HUES6 (cell line): ENCODE measurements around the gene ACOXL.

Experiments
- H3K27ac ChIP-seq: 2 replicates; pipeline ENCODE4 v1.7.0; 2013; ENCODE audit warnings: low read depth, mild to moderate bottlenecking, low read length, inconsistent platforms
- H3K27me3 ChIP-seq: 2 replicates; pipeline ENCODE4 v1.6.1; 2013; ENCODE audit warnings: low read length; ENCODE audit not compliant: control insufficient read depth, insufficient read depth
- H3K36me3 ChIP-seq: 2 replicates; pipeline ENCODE4 v1.6.1; 2013; ENCODE audit warnings: low read length; ENCODE audit not compliant: control insufficient read depth, insufficient read depth
- H3K4me1 ChIP-seq: 2 replicates; pipeline ENCODE4 v1.6.1; 2013; ENCODE audit warnings: low read length; ENCODE audit not compliant: control insufficient read depth, insufficient read depth
- H3K4me3 ChIP-seq: 2 replicates; pipeline ENCODE4 v1.5.1; 2013; ENCODE audit warnings: low read depth, low read length
- H3K9ac ChIP-seq: one replicate; pipeline ENCODE4 v1.6.1; 2013; ENCODE audit warnings: mild to moderate bottlenecking, low read length
- H3K9me3 ChIP-seq: 2 replicates; pipeline ENCODE4 v1.6.1; 2013; ENCODE audit warnings: low read depth, low read length; ENCODE audit not compliant: control insufficient read depth, insufficient read depth

ACOXL gene

GRCh38 chr2:110978148-110978547 lies 245.8 kb downstream of the ACOXL start:
- Histone ChIP-seq H3K27ac (no peak overlapping the region), H3K36me3 (no peaks in the 10 kb centered on the region), H3K4me3 (no peak overlapping the region), H3K4me1 (peaks cover 15% of the 10 kb centered on the region), H3K9ac (no peak overlapping the region), H3K9me3 (no peaks in the 10 kb centered on the region), H3K27me3 (no peaks in the 10 kb centered on the region)

GRCh38 chr2:110978756-110979470 lies 246.5 kb downstream of the ACOXL start:
- Histone ChIP-seq H3K36me3 (no peaks in the 10 kb centered on the region), H3K4me3 (no peak overlapping the region), H3K4me1 (peaks cover 15% of the 10 kb centered on the region), H3K9me3 (no peaks in the 10 kb centered on the region), H3K27ac (no peak overlapping the region), H3K27me3 (no peaks in the 10 kb centered on the region), H3K9ac (no peak overlapping the region)

DNA sequence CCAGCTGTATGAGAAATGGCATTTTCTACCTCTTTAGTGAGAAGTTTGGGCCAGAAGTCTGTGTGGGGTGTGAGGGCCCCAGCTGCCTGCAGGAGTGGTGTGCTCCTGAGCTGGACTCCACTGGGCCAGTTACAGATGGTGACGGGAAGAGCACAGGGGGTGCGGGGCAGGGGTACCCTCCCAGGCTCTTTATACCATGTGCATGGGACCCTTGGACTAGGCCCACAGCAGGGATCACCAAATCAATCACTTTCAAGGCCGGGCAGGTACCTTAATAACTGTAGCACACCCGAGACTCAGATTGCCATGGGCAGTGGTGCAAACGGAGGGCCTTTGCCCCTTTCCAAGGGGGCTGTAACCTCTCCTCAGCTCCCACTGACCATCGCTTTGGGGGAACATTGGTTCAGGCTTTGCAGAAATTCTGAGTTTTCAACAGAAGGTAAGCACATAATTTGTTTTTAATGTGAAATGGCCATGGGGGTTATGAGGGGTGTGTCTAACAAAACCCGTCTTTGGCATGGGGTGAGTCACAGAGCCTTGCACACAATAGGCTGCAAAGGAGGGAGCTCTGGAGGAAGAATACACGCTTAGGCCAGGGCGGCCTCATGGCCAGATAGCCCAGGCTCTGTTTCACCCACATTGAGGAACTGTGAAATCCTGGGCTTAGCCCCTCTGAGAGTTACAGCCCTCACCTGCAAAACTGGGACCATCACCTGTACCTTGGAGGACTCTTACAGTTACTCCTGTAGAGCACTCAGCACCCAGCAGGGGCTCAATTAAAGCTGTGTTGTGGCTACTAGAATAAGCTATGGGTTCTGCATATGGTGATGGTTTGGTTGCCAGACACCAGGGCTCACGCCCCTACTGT lies 247.3 kb downstream of the ACOXL start:
- no peak overlapping the region for H3K4me3 ChIP-seq
- H3K27me3 ChIP-seq = no peaks in the 10 kb centered on the region

GRCh38 chr2:110980339-110981062 lies 248.1 kb downstream of the ACOXL start:
- no peak overlapping the region for H3K27ac ChIP-seq
- H3K9me3 ChIP-seq = no peaks in the 10 kb centered on the region
- no peaks in the 10 kb centered on the region for H3K27me3 ChIP-seq
- no peaks in the 10 kb centered on the region for H3K36me3 ChIP-seq
- no peak overlapping the region for H3K9ac ChIP-seq
- peaks cover 15% of the 10 kb centered on the region for H3K4me1 ChIP-seq
- H3K4me3 ChIP-seq = no peak overlapping the region

More for the DNA sequence above, 247.3 kb downstream of the ACOXL start:
- no peak overlapping the region for H3K9ac ChIP-seq
- H3K27ac ChIP-seq = no peak overlapping the region
- no peaks in the 10 kb centered on the region for H3K9me3 ChIP-seq
- H3K36me3 ChIP-seq = no peaks in the 10 kb centered on the region
- peaks cover 15% of the 10 kb centered on the region for H3K4me1 ChIP-seq

DNA sequence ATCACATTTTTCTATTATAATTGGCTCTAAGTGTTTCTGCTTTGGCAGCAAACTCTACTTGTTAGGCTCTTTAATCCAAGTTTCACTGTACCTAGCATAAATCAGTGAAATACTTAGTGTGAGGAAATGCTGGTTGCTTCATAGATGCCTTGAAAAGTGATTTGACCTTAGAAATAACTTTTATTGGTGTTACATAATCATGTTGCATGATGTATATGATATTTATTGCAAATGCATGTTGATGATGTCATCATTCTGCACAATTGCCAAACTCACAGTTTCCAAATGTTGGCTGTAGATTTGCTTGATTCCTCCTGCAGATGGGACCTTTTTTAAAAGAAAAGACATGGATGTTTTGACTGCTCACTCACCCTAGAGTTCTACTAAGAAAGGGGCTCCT lies 250.8 kb downstream of the ACOXL start:
- no peaks in the 10 kb centered on the region for H3K27me3 ChIP-seq
- H3K9ac ChIP-seq = no peak overlapping the region
- no peak overlapping the region for H3K4me3 ChIP-seq
- no peaks in the 10 kb centered on the region for H3K36me3 ChIP-seq
- H3K4me1 ChIP-seq = peaks cover 15% of the 10 kb centered on the region
- no peaks in the 10 kb centered on the region for H3K9me3 ChIP-seq
- no peak overlapping the region for H3K27ac ChIP-seq

DNA sequence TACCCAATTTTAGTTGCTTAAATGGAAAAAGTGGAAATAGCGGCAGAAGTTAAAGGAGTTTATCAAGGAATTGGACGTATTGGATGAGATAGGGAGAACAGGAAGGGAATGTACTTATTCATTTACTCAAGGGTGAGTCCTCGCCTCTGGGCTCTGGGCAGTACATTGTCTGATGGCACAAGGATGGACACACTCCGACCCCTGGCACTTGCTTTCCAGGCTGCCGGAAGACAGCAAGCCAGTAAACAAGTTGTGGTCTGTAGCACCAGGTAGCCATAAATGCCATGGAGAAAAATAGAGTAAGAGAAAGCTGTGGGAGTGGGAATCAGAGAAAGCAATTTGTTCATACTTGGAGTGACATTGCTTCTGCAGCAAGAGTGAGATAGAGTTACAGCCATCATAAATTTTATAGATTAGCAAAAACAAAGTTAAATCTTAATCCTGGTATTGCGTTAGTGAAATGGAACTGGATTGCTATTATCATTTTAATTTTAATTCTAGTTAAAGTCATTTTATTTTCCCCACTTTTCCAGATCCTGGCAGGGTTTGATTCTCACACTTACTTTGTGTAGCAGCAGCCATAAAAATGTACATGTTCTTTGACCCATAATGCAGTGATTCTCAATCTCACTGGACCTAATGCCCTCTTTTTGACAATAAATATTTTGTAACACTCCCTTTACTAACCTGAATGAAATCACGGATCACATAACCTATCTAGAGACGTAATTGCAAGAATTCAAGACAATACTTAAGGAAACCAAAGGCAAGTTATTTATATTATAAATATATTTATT lies 252.5 kb downstream of the ACOXL start:
- no peak overlapping the region for H3K4me3 ChIP-seq
- H3K9ac ChIP-seq = no peak overlapping the region
- peaks cover 10% of the 10 kb centered on the region for H3K4me1 ChIP-seq
- no peaks in the 10 kb centered on the region for H3K9me3 ChIP-seq
- H3K27me3 ChIP-seq = no peaks in the 10 kb centered on the region
- H3K27ac ChIP-seq = no peak overlapping the region
- no peaks in the 10 kb centered on the region for H3K36me3 ChIP-seq

- H3K4me3 ChIP-seq = no peak overlapping the region
- H3K27ac ChIP-seq = no peak overlapping the region
- no peaks in the 10 kb centered on the region for H3K9me3 ChIP-seq
- no peaks in the 10 kb centered on the region for H3K36me3 ChIP-seq
- no peaks in the 10 kb centered on the region for H3K27me3 ChIP-seq
- H3K4me1 ChIP-seq = no peaks in the 10 kb centered on the region
- H3K9ac ChIP-seq = no peak overlapping the region
Observed at GRCh38 chr2:110990440-110990839, 258.1 kb downstream of the ACOXL start.

DNA sequence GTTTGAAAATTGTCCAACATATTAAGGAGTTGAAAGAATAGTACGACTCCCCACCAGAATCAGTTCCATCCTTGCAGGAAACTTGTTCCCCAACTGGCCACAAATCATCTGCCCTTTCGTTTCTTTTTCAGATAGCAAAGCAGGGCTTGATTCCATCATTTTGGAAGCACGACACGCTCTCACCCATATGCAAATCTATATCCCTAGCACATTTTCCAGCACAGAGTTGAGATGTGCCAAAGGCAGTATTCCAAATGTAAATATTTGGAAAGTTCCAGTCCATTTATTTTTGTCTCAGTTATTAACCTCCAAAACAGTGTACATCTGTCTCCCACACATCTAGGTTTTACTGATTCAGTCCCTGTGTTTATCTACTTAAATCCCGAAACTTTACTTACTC lies 259.5 kb downstream of the ACOXL start:
- Histone ChIP-seq H3K9me3 (no peaks in the 10 kb centered on the region), H3K4me3 (no peak overlapping the region), H3K27me3 (no peaks in the 10 kb centered on the region), H3K4me1 (no peaks in the 10 kb centered on the region), H3K27ac (no peak overlapping the region), H3K9ac (no peak overlapping the region), H3K36me3 (no peaks in the 10 kb centered on the region)

DNA sequence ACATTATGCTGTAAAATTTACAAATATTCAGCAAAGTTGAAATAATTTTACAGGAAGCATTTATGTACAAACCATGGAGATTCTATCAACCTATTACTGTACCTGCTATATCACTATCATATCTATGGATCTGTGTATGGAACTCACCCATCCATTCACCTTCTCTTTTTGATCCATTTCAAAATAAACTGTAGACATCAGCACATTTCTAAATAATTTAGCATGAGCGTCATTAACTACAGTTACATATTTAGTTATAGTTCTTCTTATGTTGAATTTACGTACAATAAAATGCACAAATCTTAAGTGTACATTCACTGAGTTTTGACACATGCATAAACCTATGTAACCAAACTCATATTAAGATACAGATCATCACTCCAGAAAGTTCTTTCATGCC lies 260.5 kb downstream of the ACOXL start:
- Histone ChIP-seq H3K27me3 (no peaks in the 10 kb centered on the region), H3K27ac (no peak overlapping the region), H3K4me3 (no peak overlapping the region), H3K9me3 (no peaks in the 10 kb centered on the region), H3K9ac (no peak overlapping the region), H3K36me3 (no peaks in the 10 kb centered on the region), H3K4me1 (no peaks in the 10 kb centered on the region)

DNA sequence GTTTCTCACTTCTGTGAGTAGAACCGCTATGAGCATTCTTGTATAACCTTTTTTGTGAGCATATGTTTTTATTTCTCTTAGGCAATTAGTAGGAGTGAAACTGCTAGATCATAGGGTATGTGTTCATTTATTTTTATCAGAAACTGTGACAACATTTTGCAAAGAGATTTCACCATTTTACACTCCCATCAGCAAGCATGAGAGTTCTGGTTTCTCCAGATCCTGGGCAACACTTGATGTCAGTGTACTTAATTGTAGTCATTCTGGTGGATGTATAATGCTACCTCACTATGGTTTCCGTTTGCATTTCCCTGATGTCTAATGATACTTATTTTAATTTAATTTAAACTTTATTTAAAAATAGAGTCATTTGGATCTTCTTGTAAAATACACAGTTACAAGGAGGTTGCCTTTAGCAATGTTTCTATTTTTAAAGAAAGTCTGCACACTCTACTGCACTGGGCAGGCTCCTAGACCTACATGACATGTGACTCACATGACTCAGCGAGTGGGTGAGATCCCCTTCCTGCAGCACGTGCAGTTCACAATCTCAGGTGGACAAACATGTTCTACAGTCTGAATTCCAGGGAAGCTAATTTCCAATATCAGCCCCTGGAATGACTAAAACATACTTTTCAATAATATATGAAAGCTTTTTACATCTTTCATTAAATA lies 261.3 kb downstream of the ACOXL start:
- H3K9ac ChIP-seq = no peak overlapping the region
- no peaks in the 10 kb centered on the region for H3K4me1 ChIP-seq
- H3K27ac ChIP-seq = no peak overlapping the region
- H3K4me3 ChIP-seq = no peak overlapping the region
- H3K27me3 ChIP-seq = no peaks in the 10 kb centered on the region
- H3K9me3 ChIP-seq = no peaks in the 10 kb centered on the region
- H3K36me3 ChIP-seq = no peaks in the 10 kb centered on the region
